ENCODE measurements around the gene LTA. TPM values are rescaled to one million over a fixed set of nuclear protein-coding genes. Genes with fewer than 3 reads are reported as not detected.

The LTA gene
- total RNA-seq, 1 donor from 2014 or later, result not detected

GRCh38 chr6:31533455-31533841 lies 38.6 kb upstream of the LTA start:
- Histone ChIP-seq H3K36me3 (peaks cover 91% of the 10 kb centered on the region), H3K4me1 (peaks cover 53% of the 10 kb centered on the region), H3K27ac (replicated peaks) (peak overlapping the region; percentile 58), H3K9me3 (replicated peaks) (no peaks in the 10 kb centered on the region), H3K27me3 (ENCODE audit: low read depth) (no peaks in the 10 kb centered on the region), H3K4me3 (no peak overlapping the region)
- no peak for DNase-seq
- TF ChIP-seq CTCF (IDR thresholded peaks at IDR 0.05; ENCODE audit: borderline replicate concordance), result no peak
- intact Hi-C loops (cut with micrococcal nuclease), result no loop called here

GRCh38 chr6:31534011-31534410 lies 38.1 kb upstream of the LTA start:
- H3K27me3 ChIP-seq (ENCODE audit: low read depth), result no peaks in the 10 kb centered on the region
- intact Hi-C loops (cut with micrococcal nuclease), result no loop called here
- H3K27ac ChIP-seq (replicated peaks), result no peak overlapping the region
- H3K9me3 ChIP-seq (replicated peaks), result no peaks in the 10 kb centered on the region
- H3K36me3 ChIP-seq, result peaks cover 97% of the 10 kb centered on the region
- DNase-seq, result no peak
- H3K4me1 ChIP-seq, result peaks cover 59% of the 10 kb centered on the region
- no peak overlapping the region for H3K4me3 ChIP-seq
- TF ChIP-seq CTCF (IDR thresholded peaks at IDR 0.05; ENCODE audit: borderline replicate concordance), result no peak

- DNase-seq, result no peak
- intact Hi-C loops (cut with micrococcal nuclease), result no loop called here
- Histone ChIP-seq H3K4me3 (no peak overlapping the region), H3K36me3 (peaks cover 100% of the 10 kb centered on the region), H3K27ac (replicated peaks) (no peak overlapping the region), H3K9me3 (replicated peaks) (no peaks in the 10 kb centered on the region), H3K27me3 (ENCODE audit: low read depth) (no peaks in the 10 kb centered on the region), H3K4me1 (peaks cover 62% of the 10 kb centered on the region)
- TF ChIP-seq CTCF (IDR thresholded peaks at IDR 0.05; ENCODE audit: borderline replicate concordance), result no peak
Measured at GRCh38 chr6:31534521-31535040, 37.5 kb upstream of the LTA start.

GRCh38 chr6:31535538-31536324 lies 36.4 kb upstream of the LTA start:
- intact Hi-C loops (cut with micrococcal nuclease), result no loop called here
- Histone ChIP-seq H3K27me3 (ENCODE audit: low read depth) (no peaks in the 10 kb centered on the region), H3K9me3 (replicated peaks) (no peaks in the 10 kb centered on the region), H3K4me3 (no peak overlapping the region), H3K27ac (replicated peaks) (no peak overlapping the region), H3K4me1 (peaks cover 71% of the 10 kb centered on the region), H3K36me3 (peaks cover 97% of the 10 kb centered on the region)
- DNase-seq, result no peak
- TF ChIP-seq CTCF (IDR thresholded peaks at IDR 0.05; ENCODE audit: borderline replicate concordance), result no peak

GRCh38 chr6:31538805-31539400 lies 33.2 kb upstream of the LTA start:
- no peak for TF ChIP-seq CTCF (IDR thresholded peaks at IDR 0.05; ENCODE audit: borderline replicate concordance)
- no peak for DNase-seq
- Histone ChIP-seq H3K27ac (replicated peaks) (peak overlapping the region; percentile 92), H3K4me3 (peak overlapping the region; percentile 83), H3K4me1 (peaks cover 72% of the 10 kb centered on the region), H3K9me3 (replicated peaks) (no peaks in the 10 kb centered on the region), H3K36me3 (peaks cover 65% of the 10 kb centered on the region), H3K27me3 (ENCODE audit: low read depth) (no peaks in the 10 kb centered on the region)
- intact Hi-C loops (cut with micrococcal nuclease), result no loop called here

Measured in left ventricle myocardium inferior (tissue), 1 donor.